Measurements from ENCODE around the gene YBEY.

DNA sequence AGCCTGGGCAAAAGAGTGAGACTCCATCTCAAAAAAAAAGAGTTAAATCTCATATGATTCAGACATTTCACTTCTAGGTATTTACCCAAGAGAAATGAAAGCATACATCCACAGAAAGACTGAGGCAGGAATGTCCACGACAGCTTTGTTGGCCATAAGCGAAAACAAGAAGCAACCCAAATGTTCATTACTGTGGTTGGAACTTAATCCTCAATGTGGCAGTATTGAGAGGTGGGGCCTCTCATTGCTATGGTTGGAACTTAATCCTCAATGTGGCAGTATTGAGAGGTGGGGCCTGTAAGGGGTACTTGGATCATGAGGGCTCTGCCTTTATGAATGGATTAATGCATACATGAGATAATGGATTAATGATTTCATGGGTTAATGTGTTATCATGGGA, 22.3 kb downstream of the YBEY start:
- TF ChIP-seq EZH2 (IDR thresholded peaks at IDR 0.05; ENCODE audit: low read length, unreplicated experiment): no peak
- TF ChIP-seq CTCF (conservative IDR thresholded peaks at IDR 0.05; ENCODE audit: low read depth, low read length): no peak

All from PC-3 (cell line).